ENCODE results near the gene ATXN1. TPM values are rescaled to one million over a fixed set of nuclear protein-coding genes. Genes with fewer than 3 reads are reported as not detected.

ATXN1 gene
- total and polyA plus RNA-seq, 2 of the 8 experiments (the other 6 are each of a cell fraction or from before 2014, with no cell fraction given), result 1.6 to 4.0 TPM

GRCh38 chr6:16377470-16377869, 383.8 kb downstream of the ATXN1 start:
- 94% methylated on average over 9 of the region's 9 CpGs; no CpG with 5 or more reads in 1 of the 2 experiments for WGBS, 2 experiments (ENCODE audit: extremely low coverage in 1 of 2, insufficient coverage in 1 of 2, insufficient read length in 1 of 2, insufficient replicate concordance in 2 of 2, low coverage in 1 of 2, low lambda C conversion rate in 2 of 2, missing lambda C conversion rate in 1 of 2)
- CTCF ChIA-PET (ENCODE audit: partially characterized antibody), result interaction anchor here (0.6 to 2.1 kb wide), 4 partner anchors 32 to 134 kb away, joined by 3 to 5 read pairs (median 4); no protein-coding TSS in a partner anchor

More at GRCh38 chr6:16377470-16377869, 383.8 kb downstream of the ATXN1 start:
- Histone ChIP-seq H2AK5ac (ENCODE audit: low read depth, low read length) (no peak overlapping the region), H2BK15ac (ENCODE audit: low read length) (no peak overlapping the region), H3K4me3 (ENCODE audit: extremely low read depth in 1 of 4, insufficient read depth in 2 of 4, low read depth in 3 of 4, low read length in 4 of 4) (no peak overlapping the region), H3K14ac (ENCODE audit: insufficient read length) (no peak overlapping the region), H2AFZ (ENCODE audit: low read length) (no peak overlapping the region), H3K9me3 (ENCODE audit: insufficient read depth in 2 of 2, low read depth in 1 of 2, low read length in 1 of 2) (no peaks in the 10 kb centered on the region), H2BK12ac (ENCODE audit: low read depth, low read length) (no peak overlapping the region), H3K4me2 (ENCODE audit: insufficient read depth in 1 of 2, low read depth in 2 of 2, low read length in 2 of 2) (no peak overlapping the region), H4K20me1 (replicated peaks in 1 of 2; ENCODE audit: control insufficient read depth in 1 of 2, insufficient read depth in 2 of 2, low read length in 2 of 2) (no peaks in the 10 kb centered on the region), H3K36me3 (ENCODE audit: control insufficient read depth in 2 of 4, insufficient read depth in 4 of 4, low read length in 3 of 4) (no peaks in the 10 kb centered on the region), H3K4me1 (replicated peaks in 1 of 4; ENCODE audit: control insufficient read depth in 3 of 4, insufficient read depth in 4 of 4, low read length in 3 of 4) (no peaks in the 10 kb centered on the region; a peak in 1 of 7 replicates), H4K91ac (replicated peaks; ENCODE audit: insufficient read length, low read length) (no peak overlapping the region), H3K4ac (replicated peaks; ENCODE audit: insufficient read length, low read depth, low read length) (no peak overlapping the region), H3K56ac (replicated peaks; ENCODE audit: insufficient read length, low read depth, low read length) (no peak overlapping the region), H4K5ac (ENCODE audit: insufficient read length, low read depth, low read length) (no peak overlapping the region), H3K23me2 (ENCODE audit: low read depth, low read length) (no peaks in the 10 kb centered on the region), H3K9ac (replicated peaks in 1 of 4; ENCODE audit: extremely low read depth in 1 of 4, low read depth in 3 of 4, low read length in 3 of 4) (no peak overlapping the region), H2BK120ac (replicated peaks; ENCODE audit: low read depth, low read length) (no peak overlapping the region), H3K27ac (ENCODE audit: low read depth, low read length) (no peak overlapping the region), H2BK20ac (ENCODE audit: low read length) (no peak overlapping the region), H4K8ac (ENCODE audit: extremely low read depth, insufficient read depth, low read length) (no peak overlapping the region), H3K79me2 (ENCODE audit: control insufficient read depth in 1 of 2, insufficient read depth in 2 of 2, low read length in 2 of 2) (no peaks in the 10 kb centered on the region), H3K23ac (ENCODE audit: insufficient read length) (no peak overlapping the region), H3K18ac (ENCODE audit: extremely low read depth, low read length) (no peak overlapping the region), H2BK5ac (ENCODE audit: low read depth, low read length) (no peak overlapping the region), H3K27me3 (replicated peaks in 1 of 4; ENCODE audit: control insufficient read depth in 3 of 4, extremely low read depth in 1 of 4, insufficient read depth in 3 of 4, low read length in 3 of 4) (no peaks in the 10 kb centered on the region), H3K79me1 (ENCODE audit: low read depth, low read length) (no peaks in the 10 kb centered on the region)
- DNase-seq (ENCODE audit: low read depth in 1 of 2, low spot score in 2 of 2) (no peak), FAIRE-seq (no peak)
- POLR2A ChIA-PET (ENCODE audit: partially characterized antibody), result no interaction called here
- TF ChIP-seq MAFK (IDR thresholded peaks at IDR 0.05; ENCODE audit: low read depth, low read length), result no peak
- TF ChIP-seq NANOG (IDR thresholded peaks at IDR 0.05; ENCODE audit: insufficient read depth, low read depth, low read length, poor library complexity, severe bottlenecking), result no peak
- TF ChIP-seq EGR1 (IDR thresholded peaks at IDR 0.05; ENCODE audit: borderline replicate concordance, low read depth, low read length), result no peak
- TF ChIP-seq CHD1 (IDR thresholded peaks at IDR 0.05; ENCODE audit: low read depth, low read length), result no peak
- TF ChIP-seq RXRA (IDR thresholded peaks at IDR 0.05; ENCODE audit: insufficient read depth, low read depth, low read length), result no peak
- TF ChIP-seq SP2 (IDR thresholded peaks at IDR 0.05; ENCODE audit: low read length), result no peak
- TF ChIP-seq TEAD4 (IDR thresholded peaks at IDR 0.05; ENCODE audit: low read depth, low read length), result no peak
- no peak for TF ChIP-seq TCF12 (IDR thresholded peaks at IDR 0.05; ENCODE audit: low read depth, low read length)
- no peak for TF ChIP-seq HDAC2 (IDR thresholded peaks at IDR 0.05; ENCODE audit: borderline replicate concordance in 1 of 2, low read depth in 2 of 2, low read length in 2 of 2)
- no peak for TF ChIP-seq POLR2AphosphoS5 (IDR thresholded peaks at IDR 0.05; ENCODE audit: low read depth, low read length)
- no peak for TF ChIP-seq CEBPB (IDR thresholded peaks at IDR 0.05; ENCODE audit: low read depth, low read length)
- TF ChIP-seq RNF2 (IDR thresholded peaks at IDR 0.05; ENCODE audit: borderline replicate concordance, low read depth, low read length, missing control alignments, poor library complexity, severe bottlenecking), result no peak
